Thymus (tissue), 11 donors: ENCODE data around the gene JDP2. TPM values are rescaled to one million over a fixed set of nuclear protein-coding genes. Genes with fewer than 3 reads are reported as not detected.

Source experiments
- DNase-seq, 9 donors: peaks; one replicate each; pipeline ENCODE4 v3.0.0-alpha.2; 2013; ENCODE audit warnings: low spot score in 9 of 9, low read depth in 6 of 9, missing footprints in 1 of 9
- H3K27ac ChIP-seq, 2 donors: one replicate each; pipeline ENCODE4 v1.5.1; 2013; ENCODE audit warnings: control low read depth in 1 of 2, low read depth in 1 of 2, low read length in 1 of 2, mild to moderate bottlenecking in 1 of 2, moderate library complexity in 1 of 2
- H3K27me3 ChIP-seq, 2 donors: one replicate each; pipeline ENCODE4 v1.5.1; 2013; ENCODE audit warnings: low read length in 1 of 2; ENCODE audit not compliant: control insufficient read depth in 2 of 2, insufficient read depth in 1 of 2
- H3K36me3 ChIP-seq, 2 donors: one replicate each; pipeline ENCODE4 v1.5.1; 2013; ENCODE audit warnings: low read length in 1 of 2, mild to moderate bottlenecking in 1 of 2, moderate library complexity in 1 of 2; ENCODE audit not compliant: control insufficient read depth in 2 of 2, insufficient read depth in 2 of 2
- H3K4me1 ChIP-seq, 2 donors: one replicate each; pipeline ENCODE4 v1.5.1; 2013; ENCODE audit warnings: low read length in 2 of 2; ENCODE audit not compliant: control insufficient read depth in 2 of 2, insufficient read depth in 2 of 2
- H3K4me3 ChIP-seq, 2 donors: one replicate each; pipeline ENCODE4 v1.5.1; 2013; ENCODE audit warnings: low read length in 2 of 2, control low read depth in 1 of 2, mild to moderate bottlenecking in 1 of 2
- H3K9me3 ChIP-seq, 2 donors: one replicate each; pipeline ENCODE4 v1.5.1; 2013; ENCODE audit warnings: low read length in 1 of 2, mild to moderate bottlenecking in 1 of 2; ENCODE audit not compliant: control insufficient read depth in 2 of 2, insufficient read depth in 1 of 2
- WGBS: extraction: QIAGEN DNeasy Blood & Tissue Kit; methylation state at CpG from one replicate; pipeline ENCODE4 v1.1.7; 2013; 5-methylcytosine and 5-hydroxymethylcytosine counted together
- polyA plus RNA-seq: library from polyadenylated mRNA; stranded (reverse); fragments of 200-250 nt; gene quantifications from one replicate; pipeline ENCODE4 v1.2.3, GENCODE V29; 2013
- total RNA-seq: library from RNA; stranded (reverse); fragments of 120-200 nt; gene quantifications from one replicate; pipeline ENCODE4 v1.2.4, GENCODE V29; 2013
- donor health status: healthy.

Gene JDP2
- total and polyA plus RNA-seq, 2 donors: 4.3 to 13.4 TPM

DNA sequence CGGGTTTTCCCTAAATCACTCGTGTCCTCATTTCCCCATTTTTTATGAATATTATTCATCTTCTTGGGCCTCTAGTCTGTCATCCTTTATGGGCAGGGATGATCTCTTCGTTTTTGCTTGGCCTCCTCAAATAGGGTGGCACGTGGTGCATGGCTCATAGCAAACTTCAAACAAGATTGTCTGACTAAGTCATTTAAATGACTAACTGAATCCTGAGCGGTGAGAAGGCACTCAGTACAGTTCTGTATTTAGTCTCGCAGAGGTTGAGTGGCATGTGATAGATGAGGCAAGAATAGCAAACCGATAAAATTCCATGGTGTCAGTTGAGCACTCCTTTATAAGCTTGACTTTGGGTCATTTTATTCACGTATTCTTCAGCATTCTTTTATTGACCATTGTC, 5.7 kb upstream of the JDP2 start:
- 94% methylated on average over 8 of the region's 8 CpGs for whole genome bisulfite sequencing
- no peaks in the 10 kb centered on the region for H3K36me3 ChIP-seq
- H3K9me3 ChIP-seq: no peaks in the 10 kb centered on the region

DNA sequence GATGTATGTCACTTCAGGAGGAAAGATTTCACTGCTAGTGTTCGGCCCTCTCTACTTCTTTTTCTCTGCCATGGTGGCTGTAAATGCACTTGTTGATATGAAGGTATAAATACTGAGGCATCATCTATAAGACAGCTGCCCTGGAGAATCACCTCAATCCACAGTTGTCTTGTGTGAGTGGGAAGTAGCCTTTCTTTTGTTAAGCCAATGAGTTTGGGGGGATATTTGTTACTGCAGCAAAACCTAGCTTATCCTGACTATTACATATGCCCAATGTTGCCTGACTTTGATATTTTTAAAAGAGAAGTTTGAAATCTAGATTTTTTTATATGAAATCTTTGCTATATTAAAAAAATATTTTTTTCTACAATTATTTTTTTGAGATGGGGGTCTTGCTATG, 3.3 kb upstream of the JDP2 start:
- 100% methylated on average over 1 of the region's 1 CpG for WGBS
- Histone ChIP-seq H3K27me3 (peaks cover 0 to 37% of the 10 kb centered on the region in 2 donors), H3K4me3 (no peak overlapping the region), H3K9me3 (no peaks in the 10 kb centered on the region), H3K36me3 (no peaks in the 10 kb centered on the region), H3K27ac (no peak overlapping the region), H3K4me1 (peaks cover 0 to 20% of the 10 kb centered on the region in 2 donors)
- no peak for DNase-seq

More for the DNA sequence above, 5.7 kb upstream of the JDP2 start:
- H3K4me1 ChIP-seq: peaks cover 5 to 16% of the 10 kb centered on the region in 2 donors
- no peak overlapping the region for H3K4me3 ChIP-seq
- DNase-seq: no peak
- H3K27me3 ChIP-seq: peaks cover 0 to 17% of the 10 kb centered on the region in 2 donors
- H3K27ac ChIP-seq: no peak overlapping the region

DNA sequence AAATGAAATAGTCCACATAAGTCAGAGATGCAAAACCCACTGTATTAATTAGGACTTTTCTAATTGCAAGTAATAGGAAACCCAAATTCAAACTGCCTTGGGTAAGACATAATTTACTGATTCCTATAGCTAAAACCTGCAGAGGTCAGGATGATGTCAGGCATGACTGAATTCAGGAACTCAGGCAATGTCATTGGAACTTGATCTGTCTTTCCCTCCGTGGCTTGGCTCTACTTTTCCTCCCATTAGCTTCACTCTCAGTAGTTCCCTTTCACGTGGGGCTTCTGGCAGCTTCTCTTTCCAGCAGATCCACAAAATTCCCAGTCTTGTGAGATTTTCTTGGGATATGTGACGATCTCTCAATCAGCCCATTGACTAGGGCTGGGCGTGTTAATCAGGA, 2.4 kb upstream of the JDP2 start:
- peaks cover 0 to 25% of the 10 kb centered on the region in 2 donors for H3K4me1 ChIP-seq
- WGBS: 92% methylated on average over 4 of the region's 4 CpGs
- H3K36me3 ChIP-seq: no peaks in the 10 kb centered on the region
- H3K27ac ChIP-seq: no peak overlapping the region
- H3K4me3 ChIP-seq: no peak overlapping the region
- no peak for DNase-seq
- H3K9me3 ChIP-seq: no peaks in the 10 kb centered on the region
- peaks cover 0 to 45% of the 10 kb centered on the region in 2 donors for H3K27me3 ChIP-seq

DNA sequence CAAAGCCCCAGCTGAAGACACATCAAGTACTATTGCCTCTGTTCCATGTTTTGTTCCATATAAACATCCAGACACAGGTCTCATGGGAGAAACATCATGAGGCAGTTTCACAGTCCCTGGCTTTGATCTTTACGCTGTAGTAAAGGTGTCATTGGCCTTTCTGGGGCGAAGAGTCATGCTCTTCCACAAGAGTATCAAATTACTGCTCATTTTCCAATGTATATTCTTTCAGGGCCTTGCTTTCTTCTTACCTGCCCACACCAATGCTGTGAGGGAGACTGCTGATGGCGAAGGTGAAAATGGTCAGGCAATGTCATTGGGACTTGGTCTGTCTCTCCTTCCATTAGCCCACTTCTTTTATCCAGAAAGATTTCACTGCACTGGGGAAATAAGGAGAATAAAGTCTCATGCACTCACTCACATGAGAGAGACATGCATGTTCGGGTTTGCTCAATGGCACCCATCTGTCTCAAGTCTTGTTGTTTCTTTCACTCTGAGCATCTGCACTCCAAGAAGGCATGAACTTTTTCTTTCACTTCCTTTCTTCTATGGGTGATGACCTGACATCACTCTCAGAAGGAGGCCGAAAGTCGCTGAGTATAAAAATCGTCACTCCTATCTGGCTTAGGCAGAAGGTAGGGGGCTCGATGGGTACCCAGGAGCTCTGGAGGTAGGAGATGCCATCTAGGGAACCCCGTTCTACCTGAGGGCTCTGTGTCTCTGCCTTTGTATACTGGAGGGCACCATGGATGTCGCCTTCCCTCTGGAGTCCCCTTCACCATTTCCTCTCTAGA, 1.3 kb upstream of the JDP2 start:
- no peaks in the 10 kb centered on the region for H3K36me3 ChIP-seq
- H3K27me3 ChIP-seq: peaks cover 0 to 45% of the 10 kb centered on the region in 2 donors
- H3K9me3 ChIP-seq: no peaks in the 10 kb centered on the region
- peaks cover 0 to 30% of the 10 kb centered on the region in 2 donors for H3K4me1 ChIP-seq
- DNase-seq: peak in 1 of 9 donors; percentile 46
- no peak overlapping the region for H3K4me3 ChIP-seq
- WGBS: 90% methylated on average over 10 of the region's 10 CpGs
- H3K27ac ChIP-seq: peak overlapping the region in 1 of 2 donors; percentile 10

DNA sequence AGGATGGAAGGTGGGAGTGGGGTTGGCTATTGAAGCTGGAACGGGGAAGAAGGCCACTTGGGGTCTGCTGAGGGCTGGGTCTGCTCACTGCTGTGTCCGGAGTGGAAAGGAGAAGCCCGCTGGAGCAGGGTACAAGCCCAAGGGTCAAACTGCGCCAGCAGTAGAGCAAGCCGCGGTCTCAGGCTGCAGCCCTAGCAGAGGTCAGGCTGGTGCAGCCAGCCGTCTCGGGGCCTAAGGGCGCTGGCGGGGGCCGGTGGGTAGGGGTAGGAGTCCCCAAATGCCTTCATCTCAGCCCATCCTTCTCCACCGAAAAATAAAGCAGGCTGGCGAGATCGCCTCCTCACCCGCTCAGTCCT, 718 bp upstream of the JDP2 start:
- Histone ChIP-seq H3K9me3 (no peaks in the 10 kb centered on the region), H3K27me3 (peaks cover 0 to 45% of the 10 kb centered on the region in 2 donors), H3K36me3 (no peaks in the 10 kb centered on the region), H3K4me3 (peak overlapping the region; percentile 45 to 60), H3K27ac (peak overlapping the region in 1 of 2 donors; percentile 33), H3K4me1 (peaks cover 0 to 32% of the 10 kb centered on the region in 2 donors)
- DNase-seq: no peak
- WGBS: 47% methylated on average over 15 of the region's 15 CpGs

DNA sequence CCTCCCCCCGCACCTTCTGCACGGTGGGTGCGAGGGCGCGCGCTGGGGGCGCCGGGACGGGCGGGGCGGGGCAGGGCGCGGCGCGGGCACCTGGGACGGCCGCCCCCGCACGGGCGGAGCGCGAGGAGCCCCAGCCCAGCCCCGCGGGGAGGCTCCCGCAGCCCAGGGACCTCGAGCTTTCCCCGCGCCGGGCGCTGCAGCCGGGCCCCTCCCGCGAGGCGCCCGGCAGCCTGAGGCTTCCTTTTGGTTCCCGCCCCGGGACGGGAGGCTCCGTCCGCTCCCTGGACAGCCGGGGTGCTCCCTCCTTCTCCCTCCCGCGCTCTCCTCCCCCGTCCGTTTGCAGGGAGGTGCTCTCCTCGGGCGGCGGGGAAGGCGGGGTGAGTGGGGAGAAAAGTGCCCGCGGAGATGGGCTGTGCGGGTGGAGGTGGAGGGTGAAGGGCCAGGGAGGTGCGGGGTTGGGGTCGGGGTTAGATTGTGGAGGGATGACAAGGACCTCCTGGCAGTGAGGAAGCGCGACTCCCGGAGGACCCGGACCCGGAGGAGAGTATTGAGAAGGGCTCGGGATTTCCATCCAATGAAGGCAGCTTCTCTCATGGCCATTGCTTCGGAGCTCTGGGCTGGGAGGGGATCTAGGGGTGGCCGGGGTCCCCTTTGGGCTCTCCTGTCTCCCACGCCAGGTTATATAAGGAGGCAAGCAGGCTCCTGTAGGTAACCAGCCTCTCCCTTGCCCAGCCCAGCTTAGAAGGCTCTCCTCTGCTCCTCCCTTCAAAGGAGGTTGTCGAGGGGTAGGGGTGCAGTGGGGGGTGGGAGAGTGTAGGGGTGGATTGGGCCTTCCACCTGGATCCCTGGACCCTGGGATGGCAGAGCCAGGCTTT, 645 bp downstream of the JDP2 start:
- Histone ChIP-seq H3K4me1 (peaks cover 0 to 32% of the 10 kb centered on the region in 2 donors), H3K4me3 (peak overlapping the region; percentile 20 to 60), H3K27ac (no peak overlapping the region), H3K36me3 (no peaks in the 10 kb centered on the region), H3K9me3 (no peaks in the 10 kb centered on the region), H3K27me3 (peaks cover 0 to 45% of the 10 kb centered on the region in 2 donors)
- 4% methylated on average over 64 of the region's 64 CpGs for WGBS
- DNase-seq: no peak

DNA sequence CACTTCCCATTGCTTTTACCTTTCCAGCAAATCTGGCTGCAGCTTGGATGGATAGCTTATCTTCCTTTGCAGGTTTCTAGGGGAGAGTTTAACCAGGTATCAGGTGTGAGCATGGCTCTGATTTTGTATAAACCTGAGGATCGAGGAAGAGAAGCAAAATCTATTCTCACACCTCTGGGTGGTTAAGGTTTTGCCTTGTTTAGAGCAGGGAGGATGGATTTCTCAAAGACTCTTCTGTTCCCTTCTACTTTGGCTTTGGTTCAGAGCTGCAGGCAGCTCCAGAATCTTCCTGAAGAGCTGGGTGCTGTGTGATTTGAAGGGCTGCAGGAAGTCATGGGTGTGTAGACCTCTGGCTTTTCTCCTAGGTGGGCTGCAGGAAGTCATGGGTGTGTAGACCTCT, 1.7 kb downstream of the JDP2 start:
- Histone ChIP-seq H3K36me3 (no peaks in the 10 kb centered on the region), H3K9me3 (no peaks in the 10 kb centered on the region), H3K4me1 (peaks cover 0 to 32% of the 10 kb centered on the region in 2 donors), H3K27ac (no peak overlapping the region), H3K4me3 (no peak overlapping the region), H3K27me3 (peaks cover 0 to 45% of the 10 kb centered on the region in 2 donors)
- DNase-seq: no peak
- 96% methylated on average over 1 of the region's 1 CpG for WGBS

DNA sequence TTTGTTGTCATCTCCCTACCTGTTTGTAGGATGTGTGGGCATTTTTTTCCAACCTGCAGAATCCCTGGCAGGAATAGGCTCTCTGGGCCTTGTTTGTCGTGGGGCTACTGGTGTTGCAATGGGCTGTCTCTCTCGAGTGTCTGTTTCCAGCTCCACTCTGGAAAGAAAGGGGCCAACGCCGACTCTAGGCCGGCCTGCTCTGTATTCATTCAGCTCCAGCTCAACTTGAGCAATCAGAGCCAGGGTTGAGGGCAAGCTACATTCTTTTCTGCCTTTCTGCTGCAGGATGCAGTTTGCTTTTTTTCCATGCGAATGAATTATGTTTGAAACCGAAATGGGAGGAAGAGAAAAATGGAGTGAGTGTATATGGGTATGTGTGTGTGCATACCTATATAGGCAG, 2.3 kb downstream of the JDP2 start:
- DNase-seq: no peak
- Histone ChIP-seq H3K4me3 (no peak overlapping the region), H3K4me1 (peaks cover 0 to 37% of the 10 kb centered on the region in 2 donors), H3K27me3 (peaks cover 0 to 45% of the 10 kb centered on the region in 2 donors), H3K9me3 (no peaks in the 10 kb centered on the region), H3K27ac (no peak overlapping the region), H3K36me3 (no peaks in the 10 kb centered on the region)
- WGBS: 92% methylated on average over 7 of the region's 7 CpGs

DNA sequence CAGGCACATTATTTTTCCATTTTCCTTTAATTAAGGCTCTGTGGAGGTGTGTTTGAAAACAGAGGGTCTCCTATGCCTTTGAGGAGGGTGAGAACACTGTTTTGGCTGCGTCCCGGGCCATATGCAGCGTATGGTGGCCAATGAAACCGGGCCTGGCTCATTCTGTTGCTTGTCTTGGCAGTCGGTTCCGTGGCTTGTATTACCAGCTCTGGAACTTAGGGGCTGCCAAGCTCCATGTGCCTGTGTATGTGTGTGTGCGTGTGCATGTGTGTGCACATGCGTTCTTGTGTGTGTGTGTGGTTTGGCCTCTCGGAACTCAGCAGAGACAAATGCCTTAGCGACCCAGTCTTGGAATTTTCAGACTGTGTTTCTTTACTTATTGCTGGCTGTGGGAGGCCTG, 2.7 kb downstream of the JDP2 start:
- no peak for DNase-seq
- H3K4me1 ChIP-seq: peaks cover 3 to 42% of the 10 kb centered on the region in 2 donors

More for the DNA sequence above, 2.7 kb downstream of the JDP2 start:
- Histone ChIP-seq H3K27me3 (peaks cover 0 to 44% of the 10 kb centered on the region in 2 donors), H3K4me3 (no peak overlapping the region), H3K9me3 (no peaks in the 10 kb centered on the region), H3K36me3 (no peaks in the 10 kb centered on the region), H3K27ac (no peak overlapping the region)
- 94% methylated on average over 10 of the region's 10 CpGs for whole genome bisulfite sequencing
